HEK293T (cell line): ENCODE data around the gene GOLPH3.

Experiments
- CTCF ChIA-PET: fragments of 350-600 bp; formaldehyde crosslinking; extraction: SDS; loops from one replicate; lab custom pipeline; 2021; ENCODE audit warnings: antibody characterized with exemption, inconsistent platforms; lab: Yijun Ruan, JAX
- POLR2A ChIA-PET: fragments of 350-600 bp; formaldehyde crosslinking; extraction: SDS; loops from one replicate; lab custom pipeline; 2020; ENCODE audit warnings: antibody characterized with exemption, inconsistent platforms; lab: Yijun Ruan, JAX
- DNase-seq: peaks from one replicate; pipeline ENCODE4 v3.0.0; 2012; ENCODE audit warnings: mixed read lengths; ENCODE audit errors: extremely low spot score
- ARNT ChIP-seq: fragments of 450-650 bp; IDR thresholded peaks from 2 replicates; pipeline ENCODE4 v1.6.1; 2017; ENCODE audit warnings: mild to moderate bottlenecking
- BHLHE40 ChIP-seq: fragments of 450-650 bp; IDR thresholded peaks from 2 replicates; pipeline ENCODE4 v1.6.1; 2016; ENCODE audit warnings: mild to moderate bottlenecking, moderate library complexity, borderline replicate concordance
- CTBP1 ChIP-seq: fragments of 450-650 bp; IDR thresholded peaks from 2 replicates; pipeline ENCODE4 v1.6.1; 2016; ENCODE audit warnings: borderline replicate concordance
- ELF4 ChIP-seq: fragments of 450-650 bp; IDR thresholded peaks from 2 replicates; pipeline ENCODE4 v1.6.1; 2017; ENCODE audit warnings: antibody characterized with exemption
- FOXA1 ChIP-seq: fragments of 450-650 bp; IDR thresholded peaks from 2 replicates; pipeline ENCODE4 v1.6.1; 2016; ENCODE audit warnings: mild to moderate bottlenecking
- FOXK2 ChIP-seq: fragments of 450-650 bp; IDR thresholded peaks from 2 replicates; pipeline ENCODE4 v1.6.1; 2016; ENCODE audit warnings: mild to moderate bottlenecking
- FOXM1 ChIP-seq: fragments of 450-650 bp; IDR thresholded peaks from 2 replicates; pipeline ENCODE4 v1.6.1; 2017; ENCODE audit warnings: mild to moderate bottlenecking, borderline replicate concordance
- HDGF ChIP-seq: fragments of 450-650 bp; IDR thresholded peaks from 2 replicates; pipeline ENCODE4 v1.6.1; 2017; ENCODE audit warnings: antibody characterized with exemption, borderline replicate concordance
- L3MBTL2 ChIP-seq: fragments of 450-650 bp; conservative IDR thresholded peaks from 2 replicates; pipeline ENCODE4 v1.6.1; 2016; ENCODE audit warnings: mild to moderate bottlenecking
- LEF1 ChIP-seq: fragments of 450-650 bp; IDR thresholded peaks from 2 replicates; pipeline ENCODE4 v1.6.1; 2017; ENCODE audit warnings: mild to moderate bottlenecking, borderline replicate concordance
- NFRKB ChIP-seq: fragments of 450-650 bp; IDR thresholded peaks from 2 replicates; pipeline ENCODE4 v1.6.1; 2016; ENCODE audit warnings: mild to moderate bottlenecking, moderate library complexity
- SP1 ChIP-seq: fragments of 450-650 bp; IDR thresholded peaks from 2 replicates; pipeline ENCODE4 v1.6.1; 2017
- SUZ12 ChIP-seq: fragments of 450-650 bp; IDR thresholded peaks from 2 replicates; pipeline ENCODE4 v1.6.1; 2016; ENCODE audit warnings: mild to moderate bottlenecking
- TARDBP ChIP-seq: fragments of 450-650 bp; IDR thresholded peaks from 2 replicates; pipeline ENCODE4 v1.6.1; 2016
- ZNF384 ChIP-seq: fragments of 450-650 bp; IDR thresholded peaks from 2 replicates; pipeline ENCODE4 v1.6.1; 2016
- TF ChIP-seq, protein P1 (sequence below): fragments of 450-650 bp; IDR thresholded peaks from 2 replicates; pipeline ENCODE4 v1.6.1; 2016

GOLPH3 gene

DNA sequence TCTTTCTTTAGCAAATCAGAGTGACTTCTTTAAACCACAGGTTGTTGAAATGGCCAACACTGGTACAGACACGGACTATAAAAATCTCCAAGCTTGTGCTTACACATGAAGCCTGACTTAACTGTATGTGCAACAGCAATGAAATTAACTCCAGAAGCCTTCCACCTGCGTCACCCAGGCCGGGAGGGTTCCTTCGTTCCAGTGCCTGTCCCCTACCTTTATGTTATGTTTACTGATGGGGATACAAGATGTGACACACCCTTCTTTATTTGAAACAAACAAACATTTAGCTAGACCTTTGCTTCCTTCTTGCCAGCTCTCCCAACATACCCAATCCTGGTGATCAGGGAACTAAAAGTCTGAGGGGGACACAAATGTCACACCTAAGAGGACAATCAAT, 66.0 kb downstream of the GOLPH3 start:
- POLR2A ChIA-PET, result no interaction called here
- TF ChIP-seq ARNT (no peak), FOXK2 (no peak), L3MBTL2 (no peak), SP1 (no peak), NFRKB (no peak), LEF1 (no peak), BHLHE40 (no peak), HDGF (no peak), SUZ12 (no peak)
- TF ChIP-seq, protein P1, sequence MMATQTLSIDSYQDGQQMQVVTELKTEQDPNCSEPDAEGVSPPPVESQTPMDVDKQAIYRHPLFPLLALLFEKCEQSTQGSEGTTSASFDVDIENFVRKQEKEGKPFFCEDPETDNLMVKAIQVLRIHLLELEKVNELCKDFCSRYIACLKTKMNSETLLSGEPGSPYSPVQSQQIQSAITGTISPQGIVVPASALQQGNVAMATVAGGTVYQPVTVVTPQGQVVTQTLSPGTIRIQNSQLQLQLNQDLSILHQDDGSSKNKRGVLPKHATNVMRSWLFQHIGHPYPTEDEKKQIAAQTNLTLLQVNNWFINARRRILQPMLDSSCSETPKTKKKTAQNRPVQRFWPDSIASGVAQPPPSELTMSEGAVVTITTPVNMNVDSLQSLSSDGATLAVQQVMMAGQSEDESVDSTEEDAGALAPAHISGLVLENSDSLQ, result no peak
- CTCF ChIA-PET, result no interaction called here

DNA sequence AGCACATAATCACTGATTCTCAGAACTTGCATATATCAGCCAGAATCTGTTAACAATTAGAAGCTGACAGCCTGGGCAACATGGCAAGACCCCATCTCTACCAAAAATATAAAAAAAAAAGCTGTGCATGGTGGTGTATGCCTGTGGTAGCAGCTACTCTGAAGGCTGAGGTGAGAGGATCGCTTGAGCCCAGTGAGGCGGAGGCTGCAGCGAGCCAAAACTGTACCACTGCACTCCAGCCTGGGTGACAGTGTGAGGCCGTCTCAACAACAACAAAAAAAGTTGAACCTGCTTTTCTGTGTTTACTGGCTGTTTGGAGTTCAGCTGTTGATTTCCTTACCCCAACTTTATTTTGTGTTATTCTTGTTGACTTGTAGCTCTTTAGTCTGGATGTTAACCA, 66.8 kb downstream of the GOLPH3 start:
- TF ChIP-seq, protein P1, result no peak
- TF ChIP-seq ARNT, result no peak
- TF ChIP-seq L3MBTL2, result no peak
- no peak for TF ChIP-seq BHLHE40
- no peak for TF ChIP-seq SP1
- no peak for TF ChIP-seq ELF4
- no peak for TF ChIP-seq ZNF384
- no peak for TF ChIP-seq FOXK2
- TF ChIP-seq NFRKB, result no peak
- TF ChIP-seq FOXA1, result no peak
- no peak for TF ChIP-seq SUZ12
- TF ChIP-seq FOXM1, result no peak
- TF ChIP-seq TARDBP, result no peak
- no peak for TF ChIP-seq HDGF
- no peak for TF ChIP-seq CTBP1
- no peak for TF ChIP-seq LEF1
- CTCF ChIA-PET, result interaction anchor here (0.9 to 1.1 kb wide), 2 partner anchors 31 to 282 kb away, joined by 3 to 4 read pairs; no protein-coding TSS in a partner anchor
- POLR2A ChIA-PET, result interaction anchor here (0.7 kb wide), 1 partner anchor 370 kb away, joined by 3 read pairs; no protein-coding TSS in a partner anchor
- DNase-seq, result no peak

More for the DNA sequence above, 66.0 kb downstream of the GOLPH3 start:
- DNase-seq, result no peak

DNA sequence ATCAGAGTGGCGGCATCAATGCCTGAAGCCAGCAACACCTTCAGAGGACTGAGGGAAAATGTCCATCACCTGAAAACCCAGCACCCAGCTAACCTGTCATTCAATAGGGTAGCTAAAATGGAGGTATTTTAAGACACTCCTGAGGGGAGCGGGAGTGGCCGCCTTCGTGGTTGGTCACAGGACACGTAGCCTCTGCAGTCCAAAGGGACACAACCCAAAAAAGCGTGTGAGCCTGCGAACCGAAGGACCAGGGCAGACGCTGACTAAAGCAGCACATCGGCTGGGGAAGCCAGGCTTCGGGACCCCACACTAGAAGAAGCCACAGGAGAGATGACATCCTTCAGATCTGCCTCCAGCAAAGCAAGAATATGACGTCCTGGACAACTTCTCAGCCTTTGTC, 70.6 kb downstream of the GOLPH3 start:
- TF ChIP-seq ELF4 (no peak), L3MBTL2 (no peak), FOXA1 (no peak), ARNT (no peak), FOXM1 (no peak), ZNF384 (no peak), SUZ12 (no peak), BHLHE40 (no peak), HDGF (no peak), LEF1 (no peak), FOXK2 (no peak), TARDBP (no peak), SP1 (no peak), CTBP1 (no peak), NFRKB (no peak)
- TF ChIP-seq, protein P1, result no peak
- ChIA-PET CTCF (no interaction called here), POLR2A (no interaction called here)

DNA sequence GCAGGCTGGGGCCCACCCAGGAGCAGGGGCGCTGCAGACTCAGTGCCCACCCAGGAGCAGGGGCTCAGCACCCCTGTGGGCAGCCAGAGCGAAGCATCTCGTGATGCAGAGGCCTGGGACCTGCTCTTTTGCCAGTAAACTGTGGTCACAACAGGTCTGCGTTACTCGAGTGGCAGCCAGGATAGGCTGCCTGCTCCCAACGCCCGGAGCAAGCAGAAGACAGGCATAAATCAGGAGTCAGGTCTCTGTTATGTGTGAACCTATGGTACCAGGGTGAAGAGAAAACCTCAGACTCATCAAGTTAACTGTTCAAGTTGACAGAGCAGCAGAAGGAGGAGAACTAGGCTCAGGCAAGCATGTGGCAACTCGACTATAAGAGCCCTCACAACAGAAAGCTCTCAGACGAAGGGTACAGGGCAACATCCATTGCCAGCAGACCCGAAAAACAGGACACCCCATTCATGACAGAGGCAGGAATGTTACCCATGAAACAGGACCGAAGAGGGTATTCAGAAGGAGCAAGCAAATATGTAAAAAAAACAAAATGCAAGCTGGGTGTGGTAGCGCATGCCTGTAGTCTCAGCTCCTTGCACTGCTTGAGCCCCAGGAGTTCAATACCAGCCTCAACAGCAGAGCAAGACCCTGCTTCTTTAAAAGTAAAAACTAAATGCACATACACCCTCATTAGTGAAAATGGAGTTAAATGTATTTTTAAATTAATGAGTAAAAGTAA, 71.7 kb downstream of the GOLPH3 start:
- ChIA-PET CTCF (interaction anchor here (0.6 kb wide), 1 partner anchor 9 kb away, joined by 3 read pairs; no protein-coding TSS in a partner anchor), POLR2A (no interaction called here)
- no peak for DNase-seq
- TF ChIP-seq ZNF384 (no peak), CTBP1 (no peak), TARDBP (no peak), ELF4 (no peak), SUZ12 (no peak), NFRKB (no peak), FOXA1 (no peak), BHLHE40 (no peak), LEF1 (no peak)

More for the DNA sequence above, 70.6 kb downstream of the GOLPH3 start:
- DNase-seq, result no peak

DNA sequence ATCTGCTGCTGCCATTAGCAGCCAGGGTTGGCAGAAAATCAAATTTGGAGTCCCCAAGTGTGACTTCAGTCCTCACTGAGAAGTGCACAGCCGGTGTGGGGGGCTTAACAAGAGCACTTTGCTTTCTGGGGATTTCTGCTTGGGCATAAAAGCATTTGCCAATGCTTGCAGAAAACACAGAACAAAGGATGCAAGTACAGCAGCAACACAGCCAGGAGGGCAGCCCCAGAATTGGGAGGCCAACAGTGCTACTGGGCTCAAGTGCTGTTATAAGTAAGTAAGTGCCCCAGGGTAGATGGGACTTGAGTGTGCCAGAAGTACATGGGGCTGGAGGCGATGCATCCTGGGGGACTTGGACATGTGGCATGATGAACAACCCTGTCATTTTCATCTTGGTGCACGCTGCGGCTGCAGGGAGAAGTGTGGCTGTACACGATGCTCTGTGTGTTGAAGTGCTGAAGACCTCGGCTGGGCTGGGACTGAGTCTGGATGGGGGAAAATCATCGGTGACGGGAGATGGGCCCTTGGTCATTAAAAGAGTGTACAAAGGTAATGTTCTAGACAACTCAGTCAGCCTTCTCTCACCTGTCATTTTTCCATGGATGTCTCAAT, 73.3 kb downstream of the GOLPH3 start:
- TF ChIP-seq ELF4 (no peak), LEF1 (no peak), L3MBTL2 (no peak), FOXK2 (no peak), SP1 (no peak), ZNF384 (no peak)
- ChIA-PET POLR2A (no interaction called here), CTCF (interaction anchor here (0.7 kb wide), 1 partner anchor 24 kb away, joined by 3 read pairs; no protein-coding TSS in a partner anchor)
- DNase-seq, result no peak

DNA sequence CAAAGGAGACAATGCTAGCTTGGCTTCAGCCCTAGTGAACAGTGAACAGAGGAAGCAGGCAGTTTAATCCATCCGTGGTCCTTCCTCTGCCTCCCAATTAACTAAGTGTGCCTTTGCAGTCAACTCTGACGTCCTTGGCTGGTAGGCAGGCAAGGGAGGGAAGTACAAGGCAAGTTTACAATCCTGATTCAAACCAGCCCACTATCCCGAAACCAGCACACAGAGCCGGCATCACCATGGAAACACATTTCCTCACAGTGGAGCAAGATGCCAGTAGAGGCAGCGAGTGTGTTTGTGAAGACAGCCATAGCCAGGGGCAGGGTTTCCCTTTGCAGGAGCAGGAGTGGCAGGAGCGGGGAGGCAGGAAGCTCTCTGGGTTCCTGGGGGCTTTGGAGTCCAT, 73.9 kb downstream of the GOLPH3 start:
- ChIA-PET CTCF (interaction anchor here (0.7 kb wide), 1 partner anchor 23 kb away, joined by 3 read pairs; no protein-coding TSS in a partner anchor), POLR2A (no interaction called here)
- TF ChIP-seq SUZ12 (no peak), FOXK2 (no peak), FOXA1 (no peak), TARDBP (no peak), ELF4 (no peak), L3MBTL2 (no peak), ARNT (no peak), NFRKB (no peak), SP1 (no peak)
- TF ChIP-seq, protein P1, result no peak
- DNase-seq, result no peak
